PC-9 (cell line): ENCODE data around the gene RUNX2.

Source experiments
- EZH2 ChIP-seq: fragments of 200-600 bp; sonication (generic); IDR thresholded peaks from 2 replicates; pipeline ENCODE4 v1.8.0; 2017; ENCODE audit warnings: antibody characterized with exemption, low read depth
- TF ChIP-seq, protein P1 (sequence below): fragments of 200-600 bp; sonication (generic); conservative IDR thresholded peaks from 2 replicates; pipeline ENCODE4 v1.6.1; 2017; ENCODE audit warnings: mixed run types, antibody characterized with exemption, mild to moderate bottlenecking, moderate library complexity

DNA sequence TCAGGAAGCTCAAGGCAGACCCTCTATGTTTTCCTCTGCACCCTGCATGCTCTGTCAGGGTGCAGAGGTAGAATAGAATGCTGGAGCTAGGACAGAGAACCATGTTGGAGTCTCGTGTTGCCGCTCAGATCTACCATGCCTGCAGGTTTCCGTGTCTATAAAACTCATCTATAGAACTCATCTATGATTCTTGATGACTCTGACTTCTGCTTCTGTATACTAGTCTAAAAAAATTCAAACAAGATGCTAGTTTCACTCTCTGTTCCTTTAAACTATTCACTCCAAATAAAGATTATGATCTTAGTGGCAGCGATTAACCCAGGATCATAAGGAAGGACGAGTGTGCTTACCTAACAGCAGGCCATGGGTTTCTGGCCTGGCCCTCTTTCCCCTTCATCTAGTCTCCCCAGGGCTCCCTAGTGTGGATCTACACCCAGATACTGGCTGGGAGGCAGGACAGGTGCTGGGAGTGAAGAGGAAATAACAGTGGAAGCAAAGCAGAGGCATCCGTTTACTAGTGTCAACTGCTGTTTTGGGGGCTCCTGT, 212.3 kb downstream of the RUNX2 start:
- no peak for TF ChIP-seq EZH2
- TF ChIP-seq, protein P1, sequence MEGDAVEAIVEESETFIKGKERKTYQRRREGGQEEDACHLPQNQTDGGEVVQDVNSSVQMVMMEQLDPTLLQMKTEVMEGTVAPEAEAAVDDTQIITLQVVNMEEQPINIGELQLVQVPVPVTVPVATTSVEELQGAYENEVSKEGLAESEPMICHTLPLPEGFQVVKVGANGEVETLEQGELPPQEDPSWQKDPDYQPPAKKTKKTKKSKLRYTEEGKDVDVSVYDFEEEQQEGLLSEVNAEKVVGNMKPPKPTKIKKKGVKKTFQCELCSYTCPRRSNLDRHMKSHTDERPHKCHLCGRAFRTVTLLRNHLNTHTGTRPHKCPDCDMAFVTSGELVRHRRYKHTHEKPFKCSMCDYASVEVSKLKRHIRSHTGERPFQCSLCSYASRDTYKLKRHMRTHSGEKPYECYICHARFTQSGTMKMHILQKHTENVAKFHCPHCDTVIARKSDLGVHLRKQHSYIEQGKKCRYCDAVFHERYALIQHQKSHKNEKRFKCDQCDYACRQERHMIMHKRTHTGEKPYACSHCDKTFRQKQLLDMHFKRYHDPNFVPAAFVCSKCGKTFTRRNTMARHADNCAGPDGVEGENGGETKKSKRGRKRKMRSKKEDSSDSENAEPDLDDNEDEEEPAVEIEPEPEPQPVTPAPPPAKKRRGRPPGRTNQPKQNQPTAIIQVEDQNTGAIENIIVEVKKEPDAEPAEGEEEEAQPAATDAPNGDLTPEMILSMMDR, result no peak
